Spleen (tissue), 11 donors: ENCODE measurements around the gene RABGEF1. TPM values are rescaled to one million over a fixed set of nuclear protein-coding genes. Genes with fewer than 3 reads are reported as not detected.

Experiments
- DNase-seq: peaks from one replicate; pipeline ENCODE4 v3.0.0-alpha.2; 2020
- H3K27ac ChIP-seq, 8 donors: fragments of 200-600 bp; sonication (generic) in 7 of 8; 1 replicate in 4 of 8; 2 replicates in 4 of 8; pipeline versions ENCODE4 v1.5.0 to v1.8.0; 2016 to 2021; ENCODE audit warnings: inconsistent platforms in 4 of 8, mild to moderate bottlenecking in 4 of 8, moderate library complexity in 1 of 8
- H3K27me3 ChIP-seq, 7 donors: fragments of 200-600 bp; sonication (generic) in 6 of 7; replicated peaks in 1 of 7; 1 replicate in 4 of 7; 2 replicates in 3 of 7; pipeline versions ENCODE4 v1.5.0 to v1.8.0; 2016 to 2021; ENCODE audit warnings: inconsistent platforms in 3 of 7, mild to moderate bottlenecking in 1 of 7
- H3K36me3 ChIP-seq, 6 donors: fragments of 200-600 bp; sonication (generic) in 5 of 6; 1 replicate in 4 of 6; 2 replicates in 2 of 6; pipeline versions ENCODE4 v1.5.0 to v1.8.0; 2016 to 2021; ENCODE audit warnings: inconsistent platforms in 2 of 6
- H3K4me1 ChIP-seq, 6 donors: fragments of 200-600 bp; sonication (generic) in 5 of 6; 1 replicate in 3 of 6; 2 replicates in 3 of 6; pipeline versions ENCODE4 v1.5.0 to v1.8.0; 2016 to 2021; ENCODE audit warnings: inconsistent platforms in 3 of 6
- H3K4me3 ChIP-seq, 8 donors: fragments of 200-600 bp; sonication (generic) in 7 of 8; 1 replicate in 4 of 8; 2 replicates in 4 of 8; pipeline versions ENCODE4 v1.5.0 to v1.8.0; 2016 to 2021; ENCODE audit warnings: inconsistent platforms in 4 of 8, mild to moderate bottlenecking in 4 of 8, moderate library complexity in 2 of 8
- H3K9me3 ChIP-seq, 8 donors: fragments of 200-600 bp; sonication (generic) in 7 of 8; 1 replicate in 4 of 8; 2 replicates in 4 of 8; pipeline versions ENCODE4 v1.5.0 to v1.8.0; 2016 to 2021; ENCODE audit warnings: inconsistent platforms in 4 of 8
- POLR2A ChIP-seq, 3 donors: fragments of 450-650 bp; IDR thresholded peaks; one replicate each; pipeline ENCODE4 v1.5.1; 2017; ENCODE audit warnings: antibody characterized with exemption in 3 of 3, mild to moderate bottlenecking in 1 of 3
- POLR2AphosphoS5 ChIP-seq, 3 donors: sonication (generic); formaldehyde crosslinking; IDR thresholded peaks; one replicate each; pipeline ENCODE4 v1.5.1; 2017; ENCODE audit warnings: antibody characterized with exemption in 3 of 3
- WGBS, 5 donors: extraction: QIAGEN DNeasy Blood & Tissue Kit in 3 of 5; methylation state at CpG; one replicate each; pipeline versions ENCODE4 v1.1.5 to v1.1.7; 2013 to 2018; 5-methylcytosine and 5-hydroxymethylcytosine counted together
- intact Hi-C: fragments of 100-400 bp; cut with DNase I; formaldehyde crosslinking; loops from one replicate; pipeline ENCODE4 v1.15.0; 2023; ENCODE audit warnings: low total_unique reads
- polyA plus RNA-seq, 3 donors: library from polyadenylated mRNA; stranded (reverse); fragments of 200-250 nt; gene quantifications; one replicate each; pipeline ENCODE4 v1.2.1, GENCODE V29; 2013
- small RNA-seq, 4 donors: library from RNA; depleted of rRNA; stranded (forward); fragments of <200 nt; gene quantifications; one replicate each; pipeline ENCODE3, GENCODE V24; 2016
- total RNA-seq, 7 donors: library from RNA; depleted of rRNA in 3 of 7; stranded (reverse); fragments of >200 nt in 3 of 7; fragmentation: NEBNext Ultra II Directional in 4 of 7; extraction: Animal tissue kit (Norgen Biotek cat#: 25700) in 4 of 7; gene quantifications; one replicate each; pipeline versions ENCODE4 v1.1.0 to v1.2.1, GENCODE V29; 2016 to 2021
- TF ChIP-seq, protein P1 (sequence below), 11 experiments: fragments of 200-600 bp in 7 of 11; fragments of 450-650 bp in 4 of 11; sonication (generic) in 4 of 11; IDR thresholded peaks in 8 of 11; conservative IDR thresholded peaks in 3 of 11; 1 replicate in 7 of 11; 2 replicates in 4 of 11; pipeline versions ENCODE4 v1.4.0 to v1.8.0; 2016 to 2021; ENCODE audit warnings: antibody characterized with exemption in 11 of 11, inconsistent platforms in 4 of 11, mild to moderate bottlenecking in 1 of 11
- donor health status: healthy with polysubstance abuse.
- donor health status: DM: no; HTN: no; CAD: no; lungs with moderate emphysema.
- donor health status: DM: no; HTN: no; CAD: no.
- donor health status: Bipolar disorder and iron deficiency.
- donor health status: healthy.
- donor health status: DM: no; HTN: no; CAD: no.
- donor health status: DM: yes; HTN: yes; CAD: no.

RABGEF1 gene
- total and polyA plus RNA-seq, 10 donors, result 8.3 to 39.6 (median 27.4) TPM

DNA sequence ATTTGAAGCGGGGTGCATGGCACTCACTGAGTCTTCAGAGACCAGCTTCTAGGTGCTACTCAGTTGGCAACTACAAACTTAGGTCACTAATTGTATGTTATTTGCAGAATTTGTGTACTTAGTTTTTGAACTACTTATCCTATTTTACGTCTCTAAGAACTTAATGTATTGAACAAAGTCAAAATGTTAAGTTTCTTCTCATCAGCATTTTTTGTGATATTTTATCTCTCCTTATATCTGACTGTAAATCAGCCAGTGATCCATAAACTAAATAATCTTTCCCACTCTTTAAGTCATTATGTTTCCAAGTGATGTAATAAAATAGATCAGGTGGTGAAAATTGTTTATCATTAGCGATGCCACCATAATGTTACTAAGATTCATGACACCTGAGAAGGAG is 120.2 kb downstream of the RABGEF1 start:
- Histone ChIP-seq H3K27me3 (no peaks in the 10 kb centered on the region), H3K36me3 (peaks cover 0 to 87% (median 12%) of the 10 kb centered on the region in 6 donors), H3K27ac (no peak overlapping the region), H3K9me3 (no peaks in the 10 kb centered on the region), H3K4me3 (no peak overlapping the region), H3K4me1 (no peaks in the 10 kb centered on the region)
- DNase-seq, result no peak
- intact Hi-C loops, result no loop called here
- no peak for TF ChIP-seq POLR2A (IDR thresholded peaks at IDR 0.05)
- TF ChIP-seq POLR2AphosphoS5 (IDR thresholded peaks at IDR 0.05), result no peak
- TF ChIP-seq, protein P1, sequence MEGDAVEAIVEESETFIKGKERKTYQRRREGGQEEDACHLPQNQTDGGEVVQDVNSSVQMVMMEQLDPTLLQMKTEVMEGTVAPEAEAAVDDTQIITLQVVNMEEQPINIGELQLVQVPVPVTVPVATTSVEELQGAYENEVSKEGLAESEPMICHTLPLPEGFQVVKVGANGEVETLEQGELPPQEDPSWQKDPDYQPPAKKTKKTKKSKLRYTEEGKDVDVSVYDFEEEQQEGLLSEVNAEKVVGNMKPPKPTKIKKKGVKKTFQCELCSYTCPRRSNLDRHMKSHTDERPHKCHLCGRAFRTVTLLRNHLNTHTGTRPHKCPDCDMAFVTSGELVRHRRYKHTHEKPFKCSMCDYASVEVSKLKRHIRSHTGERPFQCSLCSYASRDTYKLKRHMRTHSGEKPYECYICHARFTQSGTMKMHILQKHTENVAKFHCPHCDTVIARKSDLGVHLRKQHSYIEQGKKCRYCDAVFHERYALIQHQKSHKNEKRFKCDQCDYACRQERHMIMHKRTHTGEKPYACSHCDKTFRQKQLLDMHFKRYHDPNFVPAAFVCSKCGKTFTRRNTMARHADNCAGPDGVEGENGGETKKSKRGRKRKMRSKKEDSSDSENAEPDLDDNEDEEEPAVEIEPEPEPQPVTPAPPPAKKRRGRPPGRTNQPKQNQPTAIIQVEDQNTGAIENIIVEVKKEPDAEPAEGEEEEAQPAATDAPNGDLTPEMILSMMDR (IDR thresholded peaks at IDR 0.05 in 8 of 11, conservative IDR thresholded peaks at IDR 0.05 in 3 of 11), result no peak
- 93 to 95% (median 94%) methylated on average over 3 of the region's 3 CpGs for whole genome bisulfite sequencing, 5 donors

Small RNA genes within 50 kb of the gene (small RNA-seq; reads per million reads assigned to genes)
- 0 reads per million in 4 donors for gene AC027644.2

Other genes with a start within 250 kb of the RABGEF1 start
- gene KCTD7, start 111.9 kb upstream of the RABGEF1 start, total RNA-seq, result 10 to 100 TPM; 13.3 to 25.0 (median 16.7) TPM
- gene KCTD7, start 111.9 kb upstream of the RABGEF1 start, polyA plus RNA-seq, result 1 to 10 TPM; 2.3 to 5.7 (median 4.2) TPM
- 100 to 1,000 TPM in 3 of 7 donors, 10 to 100 TPM in 4; 79.7 to 142 (median 93.7) TPM for gene TMEM248, start 180.5 kb downstream of the RABGEF1 start, total RNA-seq
- 10 to 100 TPM; 21.5 to 30.9 (median 25.8) TPM for gene TMEM248, start 180.5 kb downstream of the RABGEF1 start, polyA plus RNA-seq